Erythroblast (primary cell): Measurements from ENCODE around the gene CDC42EP4.

Experiments
- GATA1 ChIP-seq: IDR thresholded peaks from 2 replicates; pipeline ENCODE4 v1.6.1; 2011; ENCODE audit warnings: low read depth, mild to moderate bottlenecking, control low read depth, low read length, moderate library complexity
- POLR2A ChIP-seq: IDR thresholded peaks from 2 replicates; pipeline ENCODE4 v1.6.1; 2011; ENCODE audit warnings: mild to moderate bottlenecking, low read length

- TF ChIP-seq POLR2A (no peak), GATA1 (no peak)
These were observed 33.0 kb downstream of the CDC42EP4 start for GRCh38 chr17:73278465-73279453.
